Measurements from ENCODE around the gene PODN.

PODN gene

DNA sequence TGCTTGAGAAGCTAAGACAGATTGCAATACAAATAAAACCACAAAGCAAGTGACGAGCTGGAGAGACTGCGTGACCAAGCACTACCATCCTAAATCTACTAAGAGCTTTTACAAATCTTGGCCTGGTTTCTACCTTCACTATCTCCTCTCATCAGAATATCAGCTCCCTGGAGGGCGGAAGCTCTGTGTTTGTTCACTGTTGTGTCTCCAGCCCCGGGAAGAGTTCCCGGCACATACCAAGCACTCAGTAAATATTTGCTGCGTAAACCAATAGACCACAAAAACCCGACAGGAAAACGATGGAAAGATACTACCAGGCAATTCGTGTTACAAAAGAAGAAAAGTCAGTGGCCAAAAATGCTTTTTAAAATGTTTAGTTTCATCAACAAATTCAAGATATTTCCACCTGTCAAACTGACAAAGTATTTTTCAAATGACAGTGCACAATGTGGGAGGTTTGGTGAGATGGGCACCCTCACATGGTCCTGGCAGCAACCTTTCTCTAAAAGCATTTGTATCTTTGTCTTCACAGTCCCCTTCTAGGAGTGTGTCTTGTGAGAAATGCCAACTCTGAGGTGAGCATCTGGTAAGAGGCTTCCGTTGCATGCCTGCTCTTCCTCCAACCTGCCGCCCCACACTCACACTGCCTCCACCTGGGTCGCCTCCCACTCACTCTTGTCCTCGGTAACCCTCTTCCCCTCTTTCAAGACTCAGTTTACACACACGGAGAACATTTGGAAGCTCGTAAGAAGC, 45.7 kb downstream of the PODN start:
- DNase-seq = no peak
- in situ Hi-C loops (cut with HindIII; ENCODE audit: low pct_ligation_motif_present, low pct_unique_long_range_greater_than_20kb, low sequenced_read_pairs) = no loop called here

DNA sequence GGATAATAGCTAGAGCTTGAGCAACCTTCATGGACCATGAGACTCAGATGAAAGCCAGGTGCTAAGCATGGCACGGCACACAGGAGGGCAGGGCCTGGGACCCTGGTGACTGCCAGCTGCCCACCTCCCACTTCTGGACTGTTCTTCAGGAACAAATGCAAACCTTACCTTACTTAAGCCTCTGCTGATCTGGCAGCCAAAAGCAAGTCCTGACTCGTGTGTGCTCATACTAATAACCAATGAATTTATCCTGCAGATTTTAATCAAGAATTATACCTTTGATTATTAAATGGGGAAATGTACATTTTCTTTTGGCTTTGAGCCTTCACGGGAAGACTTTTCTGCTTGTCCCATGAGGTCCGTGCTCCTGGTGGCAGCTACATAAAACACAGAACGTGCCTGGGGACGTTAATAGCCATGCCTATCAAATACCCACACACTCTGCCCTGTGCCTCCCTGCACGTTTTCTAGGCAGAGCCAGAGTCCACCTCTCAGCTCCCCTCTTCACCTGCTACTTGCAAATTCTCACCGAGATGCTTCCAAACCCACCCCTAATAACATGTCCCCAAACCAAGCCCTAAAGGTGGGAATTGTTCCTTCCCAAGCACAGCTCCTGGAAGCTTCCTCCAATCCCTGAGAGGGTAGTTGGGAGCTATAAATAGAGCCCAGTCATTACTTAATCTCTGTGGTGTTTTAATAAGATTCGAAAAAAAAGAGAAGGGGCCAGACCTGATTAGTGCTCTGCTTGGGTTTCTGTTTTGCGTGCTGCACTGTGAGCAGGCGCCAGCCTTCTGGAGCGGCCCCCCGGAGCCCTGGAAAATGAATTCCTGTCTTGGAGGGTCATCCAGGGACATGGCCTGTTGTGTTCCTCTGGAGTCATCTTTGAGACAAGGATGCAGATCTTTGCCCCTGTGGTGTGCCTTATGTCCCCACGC, 46.9 kb downstream of the PODN start:
- DNase-seq = no peak
- in situ Hi-C loops (cut with HindIII; ENCODE audit: low pct_ligation_motif_present, low pct_unique_long_range_greater_than_20kb, low sequenced_read_pairs) = no loop called here

DNA sequence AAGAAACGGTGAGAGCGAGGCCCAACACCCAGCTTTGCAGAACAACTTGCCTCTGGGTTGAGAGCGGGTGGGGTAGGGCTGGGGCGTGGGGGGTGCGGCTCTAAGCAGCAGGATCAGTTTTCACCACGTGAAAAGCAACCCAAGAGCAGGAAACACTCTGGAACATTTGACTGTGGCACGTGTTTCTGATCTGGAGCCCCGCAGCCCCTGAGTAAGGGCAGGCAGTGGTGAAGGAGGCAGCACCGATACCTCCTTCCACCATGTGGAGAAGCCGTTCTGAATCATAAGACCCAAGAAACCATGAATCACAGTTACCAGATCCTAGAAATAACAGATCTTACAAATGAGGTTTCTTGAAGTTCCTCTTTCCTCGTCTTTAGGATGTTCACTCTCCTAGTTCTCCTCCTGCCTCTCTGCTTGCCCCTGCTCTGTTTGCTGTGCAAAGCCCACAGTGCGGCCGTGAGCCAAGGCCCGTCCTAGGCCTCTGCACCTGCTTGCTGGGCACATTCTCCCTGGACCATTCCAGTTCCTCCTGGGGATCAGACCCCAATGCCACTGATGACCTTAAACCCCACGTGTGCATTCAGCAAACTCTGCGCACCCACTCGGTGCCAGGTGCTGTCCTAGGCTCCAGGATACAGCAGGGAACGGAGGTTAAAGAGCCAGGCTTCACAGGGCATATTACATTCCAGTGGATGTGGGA, 48.5 kb downstream of the PODN start:
- in situ Hi-C loops (cut with HindIII; ENCODE audit: low pct_ligation_motif_present, low pct_unique_long_range_greater_than_20kb, low sequenced_read_pairs) = no loop called here
- DNase-seq = no peak

DNA sequence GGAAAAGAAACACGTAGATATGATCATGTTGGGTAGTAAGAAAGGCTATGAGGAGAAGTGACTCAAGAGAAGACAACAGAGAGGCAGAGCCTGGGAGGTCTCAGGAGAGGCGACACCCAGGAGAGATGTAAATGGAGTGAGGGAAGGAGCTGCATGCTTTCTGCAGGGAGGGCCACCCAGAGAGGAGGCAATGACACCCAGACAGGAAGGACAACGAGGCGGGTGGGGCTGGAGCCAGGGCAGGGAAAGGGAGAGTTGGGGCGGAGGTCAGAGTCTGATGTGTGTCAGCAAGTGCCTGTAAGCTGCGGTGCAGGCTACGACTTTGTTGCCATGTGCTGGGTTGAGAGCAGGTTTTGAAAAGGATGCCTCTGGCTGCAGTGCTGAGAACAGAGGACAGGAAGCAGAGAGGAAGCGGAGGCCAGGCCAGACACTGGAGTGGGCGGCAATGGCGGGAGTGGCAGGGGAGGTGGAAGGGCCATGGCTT, 49.1 kb downstream of the PODN start:
- no peak for DNase-seq
- in situ Hi-C loops (cut with HindIII; ENCODE audit: low pct_ligation_motif_present, low pct_unique_long_range_greater_than_20kb, low sequenced_read_pairs) = no loop called here

DNA sequence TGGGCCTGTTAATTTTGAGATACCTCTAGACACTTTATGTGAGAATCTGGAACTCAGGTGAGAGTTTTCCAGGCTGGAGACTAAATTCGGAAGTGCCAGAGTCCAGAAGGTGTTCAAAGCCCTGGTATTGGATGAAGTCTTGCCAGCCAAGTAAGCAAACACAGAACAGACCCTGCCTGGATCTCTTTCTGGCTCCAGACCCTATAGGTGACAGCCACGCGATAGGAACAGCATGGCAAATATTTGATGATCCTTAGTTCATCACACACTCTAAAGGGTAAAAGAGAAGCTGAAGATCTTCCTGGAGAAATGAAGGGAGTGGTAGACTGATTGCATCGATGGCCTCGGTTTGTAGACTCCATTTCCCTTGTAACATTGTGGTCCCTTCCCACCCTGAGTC, 49.7 kb downstream of the PODN start:
- in situ Hi-C loops (cut with HindIII; ENCODE audit: low pct_ligation_motif_present, low pct_unique_long_range_greater_than_20kb, low sequenced_read_pairs) = no loop called here
- DNase-seq = no peak

DNA sequence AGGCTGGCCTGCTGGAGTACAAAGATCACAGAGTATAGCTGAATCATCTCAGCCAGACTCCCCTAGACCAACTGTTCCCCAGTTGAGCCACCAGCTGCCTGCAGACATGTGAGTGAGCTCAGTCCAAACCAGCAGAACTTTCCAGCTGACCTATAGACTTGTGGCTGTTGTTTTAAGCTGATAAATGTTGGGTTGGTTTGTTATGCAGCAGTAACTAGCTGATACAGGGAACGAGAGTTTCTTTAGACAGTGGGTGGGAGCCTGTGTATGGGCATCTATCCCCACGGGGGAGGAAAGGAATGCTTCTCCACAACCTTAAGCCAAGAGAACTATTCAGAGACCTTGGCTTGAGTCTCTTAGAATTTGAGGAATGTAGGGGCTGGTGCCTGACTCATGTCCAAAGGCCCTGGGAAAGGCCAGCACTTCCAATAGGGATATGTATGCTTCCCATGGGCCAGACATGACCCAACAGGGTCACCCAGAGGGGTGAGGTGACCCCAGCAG, 50.3 kb downstream of the PODN start:
- in situ Hi-C loops (cut with HindIII; ENCODE audit: low pct_ligation_motif_present, low pct_unique_long_range_greater_than_20kb, low sequenced_read_pairs) = no loop called here

DNA sequence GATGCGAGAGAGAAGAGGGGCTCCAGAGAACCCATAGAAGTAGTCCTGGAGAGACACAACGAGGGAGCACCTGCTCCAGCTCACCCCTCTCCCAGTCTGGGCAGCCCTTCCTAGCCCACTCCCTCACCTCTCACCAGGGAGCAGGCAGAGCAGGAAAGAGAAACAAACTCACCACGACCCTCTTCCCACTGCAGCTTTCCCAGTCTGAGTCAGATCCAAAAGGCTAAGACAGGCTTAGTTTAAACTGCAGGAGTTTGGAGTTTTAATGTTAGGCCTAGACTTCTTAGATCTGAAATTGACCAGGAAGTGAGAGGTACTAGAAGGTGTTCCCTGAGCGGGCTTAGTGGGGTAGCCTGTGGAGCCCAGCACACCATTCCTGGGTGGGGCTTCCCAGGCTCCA, 50.8 kb downstream of the PODN start:
- no peak for DNase-seq
- in situ Hi-C loops (cut with HindIII; ENCODE audit: low pct_ligation_motif_present, low pct_unique_long_range_greater_than_20kb, low sequenced_read_pairs) = no loop called here

More for the DNA sequence above, 50.3 kb downstream of the PODN start:
- peak; percentile 17 for DNase-seq

DNA sequence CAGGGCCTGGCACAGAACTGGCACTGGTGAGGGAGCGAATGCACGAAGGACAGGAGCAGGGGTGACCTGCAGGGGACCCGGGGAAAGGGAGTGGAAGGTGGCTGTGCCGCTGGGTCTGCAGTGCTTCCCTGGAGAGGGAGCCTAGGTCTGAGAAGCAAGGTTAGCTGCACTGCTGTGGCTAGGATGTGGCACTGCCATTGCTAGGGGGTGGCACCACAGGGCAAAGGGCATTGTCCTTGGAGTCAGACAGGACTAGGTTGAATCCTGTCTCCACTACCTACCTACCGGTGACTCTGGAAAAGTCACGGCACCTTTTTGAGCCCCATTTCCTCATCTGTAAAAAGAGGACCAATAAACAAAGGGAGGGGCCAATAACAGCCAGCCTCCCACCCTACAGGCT, 52.1 kb downstream of the PODN start:
- in situ Hi-C loops (cut with HindIII; ENCODE audit: low pct_ligation_motif_present, low pct_unique_long_range_greater_than_20kb, low sequenced_read_pairs) = no loop called here
- no peak for DNase-seq

DNA sequence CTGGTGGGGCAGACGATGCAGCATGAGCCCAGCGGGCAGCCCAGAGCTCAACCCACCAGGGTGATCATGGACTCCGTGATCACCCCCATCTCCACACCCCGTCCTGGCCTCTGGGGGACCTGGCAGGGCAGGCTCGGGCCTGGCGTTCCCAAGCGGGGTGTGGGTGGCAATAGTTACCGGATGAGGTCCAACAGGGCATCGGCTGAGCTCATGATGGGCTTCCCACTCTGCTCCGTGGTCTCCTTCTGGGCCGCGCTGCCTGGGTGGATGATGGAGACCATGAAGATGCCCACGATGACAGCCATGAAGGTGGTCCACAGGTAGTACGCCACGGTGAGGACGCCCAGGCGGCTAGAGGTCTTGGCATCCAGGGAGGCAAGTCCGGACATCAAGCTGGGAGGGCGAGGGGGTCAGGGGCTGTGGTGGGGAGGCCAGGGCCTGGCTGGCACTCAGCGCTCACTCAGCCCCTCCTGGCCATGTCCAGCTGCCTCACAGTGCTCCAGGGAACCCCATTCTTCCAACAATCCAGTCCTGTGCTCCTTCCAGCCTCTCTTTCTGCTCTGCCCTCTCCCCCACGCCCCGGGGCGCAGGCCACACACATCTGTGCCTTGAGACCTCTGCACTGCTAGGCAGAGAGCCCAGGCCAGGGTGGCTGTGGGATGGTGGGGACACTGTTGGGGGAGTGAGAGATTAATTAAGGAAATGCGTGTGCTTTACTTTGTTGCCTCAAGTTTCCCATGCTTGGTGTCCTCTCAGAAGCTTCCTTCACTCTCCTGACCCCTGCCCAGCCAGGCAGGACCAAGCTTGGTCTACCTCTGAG, 52.8 kb downstream of the PODN start:
- in situ Hi-C loops (cut with HindIII; ENCODE audit: low pct_ligation_motif_present, low pct_unique_long_range_greater_than_20kb, low sequenced_read_pairs) = no loop called here
- no peak for DNase-seq

DNA sequence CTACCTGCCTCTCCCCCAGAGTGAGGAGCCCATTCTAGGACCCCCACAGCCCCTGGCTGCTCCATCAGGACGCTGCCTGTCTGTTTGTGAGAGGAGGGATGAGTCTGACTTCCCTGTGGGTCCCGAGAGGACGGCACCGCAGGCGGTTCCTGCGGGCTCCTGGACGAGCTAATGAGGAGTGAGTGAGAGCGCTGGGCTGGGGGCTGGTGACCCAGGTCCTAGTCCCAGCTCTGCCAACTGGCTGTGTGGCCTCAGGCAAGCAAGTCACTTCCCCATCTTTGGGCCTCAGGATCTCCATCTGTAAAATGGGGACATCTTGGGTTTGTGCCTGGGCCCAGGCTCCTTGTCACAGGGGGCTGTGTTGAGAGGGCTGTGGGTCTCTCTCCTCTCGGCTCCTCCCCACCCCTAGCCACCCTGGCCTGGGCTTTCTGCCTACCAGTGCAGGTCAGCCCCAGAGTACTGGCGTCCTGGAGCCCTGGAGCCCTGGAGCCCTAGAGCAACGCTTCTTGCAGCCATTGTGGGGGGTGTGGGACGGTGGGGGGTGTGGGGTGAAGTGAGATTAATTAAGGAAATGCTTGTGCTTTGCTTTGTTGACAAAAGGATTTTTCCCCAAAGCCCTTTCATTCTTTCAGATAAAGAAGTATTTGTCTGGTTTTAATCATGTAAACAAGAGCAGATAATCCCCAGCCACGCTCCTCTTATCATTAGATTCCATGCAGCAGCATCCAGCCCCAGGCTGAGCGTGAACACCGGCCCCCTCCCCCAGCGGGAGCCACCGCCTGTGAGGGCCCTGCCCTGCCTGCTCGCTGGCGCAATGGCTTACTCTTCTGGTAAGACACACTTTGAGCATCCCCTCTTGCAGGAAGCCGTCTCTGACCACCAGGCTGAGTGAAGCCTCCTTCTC, 53.6 kb downstream of the PODN start:
- in situ Hi-C loops (cut with HindIII; ENCODE audit: low pct_ligation_motif_present, low pct_unique_long_range_greater_than_20kb, low sequenced_read_pairs) = no loop called here
- no peak for DNase-seq

DNA sequence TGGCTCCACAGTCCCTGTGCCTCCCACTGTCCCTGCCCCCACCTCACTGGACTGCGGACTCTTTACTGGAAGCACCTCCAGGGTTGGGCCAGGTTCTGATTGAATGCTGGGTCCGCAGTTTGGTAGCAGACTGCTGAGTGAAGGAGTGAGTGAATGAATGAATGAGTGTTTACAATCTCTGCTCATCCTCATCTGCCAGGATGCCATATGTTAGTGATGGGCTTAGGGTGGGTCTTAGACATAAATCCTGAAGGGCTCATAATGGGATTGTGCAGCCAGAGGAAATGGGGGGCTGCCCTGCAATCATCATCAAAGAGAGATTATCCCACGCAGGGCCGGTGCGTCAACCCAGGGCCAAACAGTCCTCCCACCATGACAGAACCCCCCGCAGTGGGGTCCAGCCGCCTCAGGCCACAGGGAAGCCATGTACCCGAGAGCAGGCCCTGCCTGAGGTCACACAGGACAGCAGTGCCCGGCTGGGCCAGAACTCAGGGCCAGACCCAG, 54.3 kb downstream of the PODN start:
- DNase-seq = no peak
- in situ Hi-C loops (cut with HindIII; ENCODE audit: low pct_ligation_motif_present, low pct_unique_long_range_greater_than_20kb, low sequenced_read_pairs) = no loop called here

DNA sequence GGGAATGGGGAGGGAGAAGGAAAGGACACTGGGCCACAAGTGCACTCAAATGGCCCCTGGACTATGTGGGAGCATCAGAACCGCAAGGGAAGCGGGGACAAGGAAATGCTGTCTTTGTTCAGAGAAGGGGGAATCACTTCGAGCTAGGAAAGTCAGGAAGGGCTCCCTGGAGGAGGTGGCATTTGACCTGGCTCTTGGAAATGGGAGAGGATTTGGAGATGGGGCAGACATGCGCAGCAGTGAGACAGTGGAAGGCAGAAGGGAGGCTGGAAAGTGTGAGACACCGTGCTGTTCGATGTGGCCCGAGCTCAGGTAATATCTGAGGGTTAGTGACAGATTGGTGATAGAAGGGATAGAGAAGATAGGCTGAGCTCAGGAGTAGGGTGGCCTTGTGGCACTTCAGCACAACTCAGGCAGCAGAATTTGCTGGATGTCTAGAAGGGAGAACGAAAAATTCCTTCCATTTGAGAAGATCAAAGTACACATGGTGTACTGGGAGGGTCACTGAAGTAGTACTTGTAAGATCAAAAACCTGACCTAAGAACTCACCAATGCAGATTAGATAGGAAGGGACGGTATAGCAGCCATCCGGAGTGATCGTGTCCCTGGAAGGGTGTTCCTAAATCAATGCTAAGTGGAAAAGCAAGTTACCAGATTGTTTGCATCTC, 55.1 kb downstream of the PODN start:
- in situ Hi-C loops (cut with HindIII; ENCODE audit: low pct_ligation_motif_present, low pct_unique_long_range_greater_than_20kb, low sequenced_read_pairs) = no loop called here
- DNase-seq = no peak

DNA sequence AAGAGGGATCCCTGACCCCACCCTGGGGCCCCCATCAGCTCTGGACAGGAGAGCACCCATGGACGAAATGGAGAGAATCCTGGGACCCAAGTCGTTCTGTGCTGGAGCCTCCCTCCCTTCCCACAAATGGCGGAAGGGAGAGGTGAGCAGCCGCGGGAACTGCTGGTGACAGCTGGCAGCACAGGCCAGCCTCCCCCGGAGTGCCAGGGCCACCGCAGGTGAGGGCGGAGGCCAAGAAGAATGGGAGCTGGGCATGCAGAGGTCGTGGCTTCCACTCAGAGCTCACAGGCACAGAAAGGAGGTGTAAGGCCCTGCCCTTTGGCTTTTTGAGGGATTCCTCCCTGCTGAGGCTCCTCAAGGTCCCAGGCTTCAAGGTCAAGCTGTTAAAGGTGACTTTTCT, 55.8 kb downstream of the PODN start:
- in situ Hi-C loops (cut with HindIII; ENCODE audit: low pct_ligation_motif_present, low pct_unique_long_range_greater_than_20kb, low sequenced_read_pairs) = no loop called here
- DNase-seq = no peak

DNA sequence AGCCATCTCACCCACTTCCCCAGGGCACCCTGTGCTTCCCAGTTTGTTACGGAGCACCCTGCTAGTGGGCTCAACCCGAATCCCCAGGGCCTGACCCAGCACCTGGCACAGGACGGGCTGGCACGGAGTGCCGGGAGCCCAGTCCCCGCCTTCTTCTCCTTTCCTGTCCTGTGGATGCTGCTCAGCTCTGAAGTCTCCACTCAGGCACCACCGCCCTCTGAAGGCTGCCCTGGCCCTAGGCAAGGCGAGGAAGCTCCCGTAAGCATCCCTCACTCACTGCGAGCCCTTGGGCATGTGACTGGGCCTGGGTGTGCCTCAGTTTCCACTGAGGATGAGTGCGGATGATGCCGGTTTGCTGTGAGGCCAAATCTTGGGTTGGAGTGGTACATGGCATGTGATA, 58.6 kb downstream of the PODN start:
- in situ Hi-C loops (cut with HindIII; ENCODE audit: low pct_ligation_motif_present, low pct_unique_long_range_greater_than_20kb, low sequenced_read_pairs) = no loop called here
- DNase-seq = no peak

DNA sequence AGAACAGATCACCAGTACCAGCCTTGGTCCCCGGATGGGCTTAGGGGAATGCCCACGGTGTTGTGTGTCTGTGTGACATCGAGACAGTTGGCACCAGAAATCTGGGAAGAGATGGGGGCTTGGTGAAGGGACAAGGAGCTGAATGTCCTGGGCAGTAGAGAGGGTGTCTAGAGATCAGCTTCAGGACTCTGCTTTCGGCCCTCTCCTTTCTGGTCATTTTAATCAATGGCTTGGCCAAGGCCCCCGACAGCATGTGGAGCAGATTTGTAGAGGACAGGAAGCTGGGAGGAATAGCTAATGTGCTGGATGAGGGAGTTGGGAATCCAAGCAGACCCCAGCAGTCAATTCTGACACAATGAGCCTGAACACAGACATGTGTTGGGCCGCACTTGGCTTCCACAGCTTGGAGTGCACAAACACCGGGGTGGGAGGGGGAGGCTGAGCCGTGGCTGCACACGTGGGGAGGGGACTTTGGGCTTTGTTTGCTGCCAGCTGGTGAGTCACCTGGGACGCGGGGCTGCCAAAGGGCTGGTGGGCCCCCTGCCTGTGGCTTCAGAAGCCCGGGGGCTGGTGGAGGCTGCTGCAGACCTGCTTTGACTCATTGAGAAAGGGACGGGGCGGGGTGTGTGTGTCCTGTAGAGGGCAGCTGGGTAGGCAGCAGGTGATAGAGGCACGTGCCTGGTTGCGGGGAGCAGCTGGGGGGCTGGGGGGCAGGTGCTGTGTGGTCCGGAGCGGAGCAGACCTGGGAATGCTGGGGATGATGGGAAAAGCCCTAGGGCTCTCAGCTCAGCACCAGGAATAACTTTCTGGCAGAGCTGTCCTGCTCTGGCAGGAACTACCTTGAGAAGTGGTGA, 59.5 kb downstream of the PODN start:
- in situ Hi-C loops (cut with HindIII; ENCODE audit: low pct_ligation_motif_present, low pct_unique_long_range_greater_than_20kb, low sequenced_read_pairs) = no loop called here
- no peak for DNase-seq

Data from ACHN (cell line).